HG02759 (cell line): ENCODE measurements around the gene XDH.

Source experiments
- ATAC-seq: cut with Tn5 transposase; IDR thresholded peaks from one replicate; pipeline ENCODE4 v1.9.1; 2021; ENCODE audit warnings: mild to moderate bottlenecking, moderate library complexity; ENCODE audit not compliant: unreplicated experiment

The XDH gene

DNA sequence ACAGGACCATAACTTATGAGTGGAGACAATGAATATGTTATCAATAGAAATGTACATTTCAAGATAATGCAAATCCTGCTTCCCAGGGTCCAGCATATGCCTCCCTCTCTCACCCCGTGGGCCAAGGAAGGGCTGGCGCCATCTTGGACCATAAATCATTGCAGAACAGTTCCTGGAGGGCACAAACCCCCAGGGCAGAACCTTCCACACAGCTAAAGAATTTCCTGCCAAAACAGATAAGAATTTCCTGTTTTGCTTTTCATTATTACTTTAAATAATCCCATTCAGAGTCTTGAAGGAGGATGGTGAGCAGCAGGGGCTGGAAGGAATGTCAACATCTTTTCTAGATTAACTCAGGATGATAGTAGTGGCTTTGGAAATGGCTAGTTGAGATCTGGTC, 126.9 kb downstream of the XDH start:
- ATAC-seq, result no peak

DNA sequence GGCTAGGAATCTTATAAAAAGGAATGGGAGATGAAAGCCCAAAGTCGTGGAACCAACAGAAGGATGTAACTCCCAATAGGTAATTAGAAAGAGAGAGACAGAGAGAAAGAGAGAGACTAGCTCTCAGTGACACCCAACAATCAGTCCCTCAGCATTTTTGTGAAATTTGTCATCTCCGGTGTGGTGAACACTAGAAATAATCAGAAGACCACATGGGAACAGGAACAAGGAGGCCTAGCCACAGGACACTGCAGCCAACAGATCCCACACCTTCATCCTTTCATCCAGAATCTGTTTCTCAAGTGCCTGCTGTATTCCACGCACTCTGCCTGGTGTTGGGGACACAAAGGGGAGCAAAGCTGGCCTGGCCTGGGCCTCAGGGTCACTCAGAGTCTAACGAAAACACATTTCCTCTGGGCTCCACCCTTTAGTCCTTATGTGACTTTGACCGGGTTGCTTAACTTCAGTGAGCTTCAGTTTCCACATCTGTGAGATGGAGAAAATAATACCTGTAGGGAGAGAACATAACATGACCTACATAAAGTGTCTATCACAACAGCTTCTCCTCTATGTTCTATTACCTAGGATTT, 127.5 kb downstream of the XDH start:
- no peak for ATAC-seq

DNA sequence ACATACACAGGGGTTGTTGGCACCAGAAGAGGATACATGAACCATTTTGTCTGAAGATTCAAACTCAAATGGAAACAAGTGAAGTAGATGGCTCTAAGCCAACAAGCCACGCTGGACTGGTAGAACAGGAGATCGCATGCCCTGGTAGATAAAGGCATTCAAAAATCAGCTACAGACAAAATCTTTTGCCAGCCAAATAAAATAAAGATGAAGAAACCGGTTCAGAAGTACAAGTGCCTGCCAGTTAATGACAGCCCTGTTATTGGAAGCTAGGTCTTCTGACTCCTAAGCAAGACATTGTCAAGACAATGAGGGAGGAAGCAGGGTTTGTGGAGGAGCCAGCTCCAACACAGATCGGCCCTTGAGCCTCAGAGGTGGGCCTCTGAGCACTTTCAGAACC, 128.3 kb downstream of the XDH start:
- ATAC-seq, result no peak
